Activated T-helper 17 cell treated with anti-CD3 and anti-CD28 coated beads, Interleukin-2, amount 50 U/mL, for 72 hours (primary cell): ENCODE results near the gene HIPK2. TPM values are rescaled to one million over a fixed set of nuclear protein-coding genes. Genes with fewer than 3 reads are reported as not detected.
A peak's percentile ranks its signal among the peaks of the same experiment; 100 is the strongest.

ENCODE experiments used
- ATAC-seq: fragments of 150-1000 bp; cut with Tn5 transposase; replicated peaks from 2 replicates; pipeline ENCODE4 v1.10.0; 2021; ENCODE audit warnings: mild to moderate bottlenecking, moderate library complexity
- H3K27ac Mint-ChIP-seq: one replicate; pipeline ENCODE4 v1.8.0; 2022; ENCODE audit warnings: mixed read lengths
- H3K27me3 Mint-ChIP-seq: one replicate; pipeline ENCODE4 v1.8.0; 2022; ENCODE audit warnings: mixed read lengths
- H3K36me3 Mint-ChIP-seq: one replicate; pipeline ENCODE4 v1.8.0; 2022; ENCODE audit warnings: low read depth, mild to moderate bottlenecking, mixed read lengths
- H3K4me1 Mint-ChIP-seq: one replicate; pipeline ENCODE4 v1.8.0; 2022; ENCODE audit warnings: mixed read lengths
- H3K4me3 Mint-ChIP-seq: one replicate; pipeline ENCODE4 v1.8.0; 2022; ENCODE audit warnings: mild to moderate bottlenecking, mixed read lengths
- H3K9me3 Mint-ChIP-seq: one replicate; pipeline ENCODE4 v1.8.0; 2022; ENCODE audit warnings: mixed read lengths
- total RNA-seq, 2 donors: library from RNA; stranded (reverse); gene quantifications; one replicate each; pipeline ENCODE4 v1.2.3, GENCODE V29; 2022

Gene HIPK2
- total RNA-seq, 2 donors from 2014 or later, result 44.2 to 46.9 TPM

DNA sequence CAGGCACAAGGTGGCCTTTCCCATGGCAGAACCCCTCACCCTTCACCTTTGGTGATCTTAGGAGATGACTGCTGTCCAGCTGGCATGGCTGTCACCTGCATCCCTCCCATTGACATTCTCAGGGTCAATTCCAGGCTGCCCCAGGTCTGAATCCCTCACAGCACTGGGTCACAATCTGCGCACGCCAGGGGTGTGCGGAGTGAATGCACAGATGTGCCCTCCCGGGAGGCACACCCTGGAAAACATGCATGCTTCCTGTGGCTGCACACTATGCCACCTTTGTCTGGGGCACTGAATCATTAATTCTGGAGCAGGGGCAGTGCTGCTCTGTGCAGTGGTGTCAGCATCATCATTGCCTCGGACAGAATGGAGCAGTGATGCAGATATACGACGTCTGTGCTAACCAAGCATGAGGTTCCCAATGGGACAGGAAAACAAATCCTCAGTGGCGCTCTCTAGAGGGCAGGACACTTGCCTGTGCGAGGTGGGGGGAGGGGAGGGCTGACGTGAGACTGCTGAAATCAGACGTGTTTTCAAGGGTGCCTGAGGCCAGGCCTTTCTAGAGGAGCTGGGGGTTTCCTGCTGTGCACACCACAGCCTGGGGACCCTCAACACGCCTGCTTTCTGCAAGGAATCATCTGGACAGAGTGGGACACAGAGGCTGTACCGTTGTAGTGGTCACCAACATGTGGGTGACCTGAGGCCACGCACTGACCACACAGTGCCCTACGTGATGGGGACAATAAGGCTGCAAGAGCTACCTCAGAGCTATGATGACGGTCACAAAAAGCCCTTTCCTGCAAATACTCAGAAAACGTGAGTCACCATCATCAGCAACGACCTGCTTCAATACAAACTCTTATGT lies 77.9 kb downstream of the HIPK2 start:
- peaks cover 26% of the 10 kb centered on the region for H3K4me1 Mint-ChIP-seq
- H3K9me3 Mint-ChIP-seq, result no peaks in the 10 kb centered on the region
- H3K4me3 Mint-ChIP-seq, result peak overlapping the region; percentile 48
- ATAC-seq, result peak; percentile 76
- peak overlapping the region; percentile 82 for H3K27ac Mint-ChIP-seq
- peaks cover 40% of the 10 kb centered on the region for H3K36me3 Mint-ChIP-seq
- H3K27me3 Mint-ChIP-seq, result no peaks in the 10 kb centered on the region

DNA sequence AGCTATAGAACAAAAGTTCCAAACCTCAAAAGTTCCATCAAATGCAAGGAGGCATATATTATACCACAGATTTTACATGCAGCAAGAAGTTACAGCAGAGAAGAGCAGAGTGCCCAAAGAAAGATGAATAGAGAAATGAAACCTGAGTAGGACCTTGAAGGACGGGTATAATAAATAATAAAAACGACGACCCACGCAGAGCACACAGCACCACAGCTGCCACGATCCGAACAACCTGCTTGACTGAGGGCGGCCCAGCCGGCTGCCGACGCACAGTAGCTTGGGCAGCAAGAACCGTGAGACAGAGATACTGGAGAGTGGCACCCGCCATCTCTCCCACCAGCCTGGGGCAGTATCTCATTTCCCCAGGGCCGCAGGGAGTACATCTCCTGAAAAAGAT lies 79.0 kb downstream of the HIPK2 start:
- H3K27me3 Mint-ChIP-seq, result no peaks in the 10 kb centered on the region
- H3K4me3 Mint-ChIP-seq, result no peak overlapping the region
- H3K9me3 Mint-ChIP-seq, result no peaks in the 10 kb centered on the region
- peak overlapping the region; percentile 0 for H3K27ac Mint-ChIP-seq
- no peak for ATAC-seq
- H3K36me3 Mint-ChIP-seq, result peaks cover 47% of the 10 kb centered on the region
- peaks cover 25% of the 10 kb centered on the region for H3K4me1 Mint-ChIP-seq

DNA sequence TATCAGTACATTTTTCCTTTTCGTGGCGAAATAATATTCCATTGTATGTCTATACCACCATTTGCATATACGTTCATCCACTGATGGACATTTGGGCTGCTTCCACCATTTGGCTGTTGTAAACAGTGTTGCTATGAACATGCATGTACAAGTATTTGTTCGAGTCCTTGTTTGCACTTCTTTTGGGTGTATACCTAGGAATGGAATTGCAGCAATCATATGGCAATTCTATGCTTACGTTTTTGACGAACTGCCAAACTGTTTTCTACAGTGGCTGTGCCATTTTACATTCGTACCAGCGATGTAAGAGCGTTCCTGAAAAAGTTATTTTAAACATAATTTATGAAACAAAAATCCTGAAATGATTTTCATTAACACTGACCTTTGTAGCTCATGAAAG lies 79.5 kb downstream of the HIPK2 start:
- no peak overlapping the region for H3K4me3 Mint-ChIP-seq
- H3K36me3 Mint-ChIP-seq, result peaks cover 47% of the 10 kb centered on the region
- H3K9me3 Mint-ChIP-seq, result no peaks in the 10 kb centered on the region
- peak overlapping the region; percentile 8 for H3K27ac Mint-ChIP-seq
- ATAC-seq, result no peak
- H3K27me3 Mint-ChIP-seq, result no peaks in the 10 kb centered on the region
- H3K4me1 Mint-ChIP-seq, result peaks cover 25% of the 10 kb centered on the region

DNA sequence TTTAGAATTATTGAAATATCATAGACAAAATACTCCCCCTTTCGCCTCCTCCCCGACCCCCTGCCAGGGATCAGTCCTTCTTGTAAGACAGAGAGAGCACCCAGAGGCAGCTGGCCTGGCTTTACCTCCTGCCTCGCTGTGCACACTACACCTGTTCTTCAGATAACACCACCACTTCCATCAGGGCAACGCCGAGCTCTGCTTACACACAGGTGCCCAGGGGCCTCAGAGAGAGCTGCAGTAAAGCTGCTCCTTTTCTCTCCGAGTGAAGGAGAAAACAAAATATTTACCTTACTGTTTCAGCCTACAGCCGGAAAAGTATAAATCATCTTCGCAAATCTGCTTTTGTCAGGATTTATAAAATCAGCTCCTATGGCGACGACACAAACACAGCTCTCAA lies 80.7 kb downstream of the HIPK2 start:
- peaks cover 25% of the 10 kb centered on the region for H3K4me1 Mint-ChIP-seq
- H3K27ac Mint-ChIP-seq, result peak overlapping the region; percentile 65
- peak overlapping the region; percentile 12 for H3K4me3 Mint-ChIP-seq
- ATAC-seq, result no peak
- H3K36me3 Mint-ChIP-seq, result peaks cover 47% of the 10 kb centered on the region
- H3K27me3 Mint-ChIP-seq, result no peaks in the 10 kb centered on the region
- H3K9me3 Mint-ChIP-seq, result no peaks in the 10 kb centered on the region

DNA sequence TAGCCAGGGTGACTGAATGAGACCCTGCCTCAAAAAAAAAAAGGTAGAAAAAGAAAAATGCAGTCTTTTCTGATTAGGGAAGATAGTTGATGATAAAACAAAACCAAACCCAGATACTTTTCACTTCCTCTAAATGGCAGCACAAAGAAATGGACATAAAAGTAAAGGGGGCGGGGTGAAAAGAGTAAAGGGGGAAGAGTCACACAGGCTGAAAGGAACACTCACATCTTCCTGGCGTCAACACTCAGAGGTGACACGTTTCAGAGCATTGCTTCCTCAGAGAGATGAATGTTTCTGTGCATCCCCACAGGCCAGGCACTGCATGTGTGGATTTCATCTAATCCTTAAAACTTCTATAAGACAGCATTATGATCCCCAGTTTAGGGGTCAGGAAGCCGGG lies 81.2 kb downstream of the HIPK2 start:
- Mint-ChIP-seq H3K4me3 (peak overlapping the region; percentile 12), H3K36me3 (peaks cover 47% of the 10 kb centered on the region), H3K27ac (peak overlapping the region; percentile 65), H3K27me3 (no peaks in the 10 kb centered on the region), H3K4me1 (peaks cover 25% of the 10 kb centered on the region), H3K9me3 (no peaks in the 10 kb centered on the region)
- peak; percentile 73 for ATAC-seq

DNA sequence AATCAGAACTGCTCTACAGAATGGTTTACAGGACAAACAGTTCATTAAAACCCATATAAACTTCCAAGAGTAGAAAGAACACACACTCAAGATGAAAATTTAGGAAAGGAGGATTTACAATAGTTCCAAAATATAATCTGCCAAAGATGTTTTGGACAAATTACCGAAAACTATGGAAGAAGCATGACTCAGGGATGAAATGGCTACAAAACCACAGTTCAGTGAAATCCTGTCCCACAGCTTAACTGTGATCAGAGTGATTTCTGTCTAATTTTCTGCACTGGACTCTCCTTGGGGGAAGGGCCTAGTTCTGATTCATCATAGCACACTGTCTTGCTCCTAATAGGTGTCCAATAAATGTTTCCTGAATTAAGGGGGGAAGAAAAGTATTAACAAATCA lies 82.2 kb downstream of the HIPK2 start:
- Mint-ChIP-seq H3K4me3 (no peak overlapping the region), H3K27ac (peak overlapping the region; percentile 65), H3K4me1 (peaks cover 24% of the 10 kb centered on the region), H3K27me3 (no peaks in the 10 kb centered on the region), H3K9me3 (no peaks in the 10 kb centered on the region), H3K36me3 (peaks cover 51% of the 10 kb centered on the region)
- ATAC-seq, result no peak

DNA sequence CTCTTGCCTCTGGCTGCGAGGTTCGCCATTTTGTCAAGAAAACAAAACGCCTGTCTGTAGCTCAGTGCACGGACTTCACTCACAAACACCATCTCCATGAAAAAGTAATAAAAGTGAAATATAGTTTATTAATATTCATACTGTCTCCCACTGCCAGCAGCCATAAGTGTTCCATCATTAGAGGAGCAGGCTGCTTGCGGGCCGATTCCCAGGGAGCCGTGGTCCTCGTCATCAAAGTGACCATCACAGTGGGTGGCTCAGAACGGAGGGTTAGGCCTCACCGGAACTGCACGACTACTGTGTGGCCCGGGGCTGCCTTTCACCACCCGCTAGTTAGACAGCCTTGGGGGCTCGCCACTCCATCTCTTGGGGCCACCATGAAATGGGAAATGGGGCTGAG lies 82.7 kb downstream of the HIPK2 start:
- H3K4me3 Mint-ChIP-seq, result no peak overlapping the region
- H3K27me3 Mint-ChIP-seq, result no peaks in the 10 kb centered on the region
- H3K27ac Mint-ChIP-seq, result peak overlapping the region; percentile 65
- no peaks in the 10 kb centered on the region for H3K9me3 Mint-ChIP-seq
- peaks cover 18% of the 10 kb centered on the region for H3K4me1 Mint-ChIP-seq
- peaks cover 54% of the 10 kb centered on the region for H3K36me3 Mint-ChIP-seq
- no peak for ATAC-seq

DNA sequence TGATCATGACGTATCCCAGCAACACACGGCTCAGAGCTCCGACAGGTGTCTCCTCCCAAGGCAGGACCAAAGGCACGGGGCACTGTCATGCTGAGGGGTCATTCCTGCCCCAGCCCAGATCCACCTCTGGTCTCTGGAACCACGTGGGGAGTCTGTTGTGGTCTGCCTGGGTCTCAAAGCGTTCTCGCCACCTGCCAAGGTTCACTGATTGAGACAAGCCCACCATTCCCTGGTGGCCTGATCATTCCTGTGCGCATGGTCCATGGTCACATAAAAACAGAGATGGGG lies 83.5 kb downstream of the HIPK2 start:
- Mint-ChIP-seq H3K4me3 (no peak overlapping the region), H3K36me3 (peaks cover 61% of the 10 kb centered on the region), H3K27me3 (no peaks in the 10 kb centered on the region), H3K4me1 (peaks cover 18% of the 10 kb centered on the region), H3K9me3 (no peaks in the 10 kb centered on the region), H3K27ac (peak overlapping the region; percentile 71)
- no peak for ATAC-seq

DNA sequence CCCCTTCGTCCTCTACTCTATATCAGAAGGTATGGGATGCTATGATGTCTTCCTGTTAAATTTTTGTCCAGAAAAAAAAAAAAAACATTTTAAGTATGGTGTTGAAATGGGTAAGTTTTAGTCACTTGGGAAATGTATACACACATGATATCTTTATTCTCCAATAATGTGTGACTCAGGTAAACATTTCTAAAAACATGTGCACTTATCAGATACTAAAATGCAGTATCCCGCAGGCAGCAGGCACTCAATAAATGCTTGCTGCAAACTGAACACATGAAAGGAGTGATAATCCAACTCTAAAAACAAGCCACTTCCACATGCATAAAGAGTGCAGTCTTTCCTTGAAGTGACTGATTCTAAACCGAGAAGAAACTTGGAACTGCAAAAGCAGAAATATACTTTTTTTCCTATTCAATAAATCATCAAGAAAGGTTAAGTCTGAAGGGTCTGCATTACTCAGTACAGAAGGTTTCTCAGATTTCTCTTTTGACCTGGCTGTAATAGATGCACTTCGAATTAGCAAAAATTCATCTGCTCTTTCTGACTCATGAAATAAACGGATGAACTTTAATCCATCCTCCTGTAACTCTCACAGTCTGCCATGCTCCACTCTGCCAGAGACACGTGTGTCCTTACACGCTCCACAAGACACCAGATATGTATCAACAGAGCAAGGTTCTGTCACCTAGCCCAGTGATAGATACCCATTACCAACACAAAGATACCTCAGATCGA lies 84.0 kb downstream of the HIPK2 start:
- H3K9me3 Mint-ChIP-seq, result no peaks in the 10 kb centered on the region
- no peak for ATAC-seq
- no peak overlapping the region for H3K4me3 Mint-ChIP-seq
- H3K27me3 Mint-ChIP-seq, result no peaks in the 10 kb centered on the region
- peak overlapping the region; percentile 71 for H3K27ac Mint-ChIP-seq
- peaks cover 16% of the 10 kb centered on the region for H3K4me1 Mint-ChIP-seq
- H3K36me3 Mint-ChIP-seq, result peaks cover 65% of the 10 kb centered on the region

DNA sequence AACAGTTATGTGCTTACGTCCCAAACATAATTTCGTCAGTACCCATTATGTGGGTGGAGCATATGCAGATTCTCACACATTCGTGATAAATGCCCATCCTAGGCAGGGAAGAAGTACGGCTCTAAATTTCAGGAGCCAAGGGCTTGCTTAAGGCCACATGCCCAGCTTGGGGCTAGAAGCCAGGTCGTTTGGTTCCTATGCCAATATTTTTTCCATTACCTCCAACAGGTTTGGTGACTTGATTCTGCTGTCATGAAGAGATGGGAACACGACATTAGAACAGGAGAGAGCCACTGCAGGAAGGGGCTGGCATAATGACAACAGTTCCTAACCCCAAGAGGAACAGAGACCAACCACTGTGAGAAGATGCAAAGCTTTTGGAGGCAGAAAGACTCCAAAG lies 85.1 kb downstream of the HIPK2 start:
- no peak for ATAC-seq

DNA sequence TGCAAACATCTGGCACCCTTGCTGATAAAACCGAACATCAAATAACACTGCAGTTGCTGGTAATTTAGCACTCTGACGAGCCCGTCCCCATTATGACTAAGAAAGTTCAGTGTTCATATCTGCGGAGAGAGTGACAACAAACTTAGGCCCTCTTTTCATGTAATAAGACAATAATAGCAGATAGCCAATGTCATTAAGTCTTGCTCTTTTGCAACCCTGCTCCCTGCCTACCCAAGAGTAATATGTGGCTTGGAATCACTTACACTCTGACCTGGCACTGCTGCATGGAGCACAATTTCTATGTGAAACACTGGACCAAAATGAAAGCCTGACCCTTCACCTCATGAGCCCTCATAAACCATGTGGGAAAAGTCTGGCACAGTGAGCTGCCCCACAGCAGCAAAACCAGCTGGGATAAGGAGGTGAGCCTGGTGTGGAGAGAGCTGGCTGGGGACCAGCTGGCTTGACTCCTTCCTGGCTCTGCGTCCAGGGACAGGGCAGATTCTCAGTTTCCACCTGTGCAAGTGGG lies 86.5 kb downstream of the HIPK2 start:
- Mint-ChIP-seq H3K27me3 (no peaks in the 10 kb centered on the region), H3K9me3 (peaks cover 5% of the 10 kb centered on the region), H3K27ac (no peak overlapping the region), H3K4me1 (peaks cover 19% of the 10 kb centered on the region), H3K4me3 (no peak overlapping the region), H3K36me3 (peaks cover 62% of the 10 kb centered on the region)
- ATAC-seq, result no peak

More for the DNA sequence above, 85.1 kb downstream of the HIPK2 start:
- no peaks in the 10 kb centered on the region for H3K9me3 Mint-ChIP-seq
- peaks cover 13% of the 10 kb centered on the region for H3K4me1 Mint-ChIP-seq
- H3K27ac Mint-ChIP-seq, result peak overlapping the region; percentile 68
- no peaks in the 10 kb centered on the region for H3K27me3 Mint-ChIP-seq
- H3K4me3 Mint-ChIP-seq, result no peak overlapping the region
- H3K36me3 Mint-ChIP-seq, result peaks cover 65% of the 10 kb centered on the region

DNA sequence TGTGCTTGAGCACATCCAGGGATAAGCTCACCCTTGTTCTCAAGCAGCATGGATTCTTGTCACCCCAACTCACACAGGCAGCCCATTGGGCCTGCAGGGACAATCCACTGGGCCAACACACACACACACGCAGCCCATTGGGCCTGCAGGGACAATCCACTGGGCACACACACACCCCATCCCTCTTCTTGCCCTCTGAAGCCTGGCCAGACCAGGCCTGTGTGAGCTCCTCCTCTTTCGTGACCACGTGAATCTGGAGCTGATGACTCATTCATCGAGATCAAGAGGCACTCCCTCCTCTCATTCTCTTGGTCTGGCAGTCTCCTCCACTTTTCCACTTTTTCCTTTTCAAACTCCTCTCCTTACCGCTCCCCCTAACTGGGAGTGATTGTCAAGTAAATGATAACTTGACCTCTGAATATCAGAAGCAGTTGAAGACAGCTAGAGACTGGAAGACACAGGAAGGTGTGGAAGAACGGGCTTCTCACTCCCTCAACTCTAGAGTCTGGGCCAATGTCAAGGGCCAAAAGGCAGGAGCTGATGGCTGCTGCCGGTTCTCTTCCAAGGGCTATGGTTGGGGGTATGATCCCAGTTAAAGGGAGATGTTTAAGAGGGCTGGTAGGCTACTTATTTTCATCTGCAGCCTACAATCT lies 89.7 kb downstream of the HIPK2 start:
- peak overlapping the region; percentile 62 for H3K27ac Mint-ChIP-seq
- peaks cover 56% of the 10 kb centered on the region for H3K36me3 Mint-ChIP-seq
- ATAC-seq, result no peak

DNA sequence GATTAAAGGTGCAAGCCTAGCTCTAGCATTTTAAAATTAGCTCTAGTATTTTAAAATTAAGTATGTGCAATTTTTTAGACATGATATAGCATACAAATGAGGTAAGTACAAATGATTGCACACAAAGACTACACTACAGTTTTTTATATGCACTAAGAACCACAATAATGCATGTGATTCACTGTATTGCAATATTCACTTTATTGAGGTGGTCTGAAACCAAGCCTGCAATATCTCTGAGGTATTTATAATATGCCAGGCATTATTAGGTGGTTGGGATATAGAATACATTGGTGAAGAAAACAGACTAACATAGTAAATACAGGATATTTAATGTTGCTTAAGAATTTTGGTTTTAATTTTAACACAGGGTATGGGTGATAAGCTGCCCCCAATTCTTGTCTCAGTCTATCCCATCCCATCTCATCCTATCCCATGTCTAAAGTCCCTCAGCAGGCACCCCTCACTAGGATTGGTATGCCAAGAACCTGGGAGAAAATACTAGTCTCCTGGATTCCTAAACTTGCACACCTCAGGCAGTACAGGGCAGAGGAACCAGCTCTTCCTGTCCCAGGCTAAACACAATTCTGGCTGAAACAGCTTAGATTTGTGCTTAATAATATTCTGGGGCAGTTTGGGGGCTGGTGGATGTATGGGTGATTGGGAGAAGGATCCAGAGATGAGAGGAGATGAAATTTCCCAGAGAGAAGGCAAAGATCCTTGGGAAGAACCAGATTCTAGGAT lies 90.4 kb downstream of the HIPK2 start:
- no peaks in the 10 kb centered on the region for H3K27me3 Mint-ChIP-seq
- H3K9me3 Mint-ChIP-seq, result peaks cover 10% of the 10 kb centered on the region
- peaks cover 25% of the 10 kb centered on the region for H3K4me1 Mint-ChIP-seq
- H3K27ac Mint-ChIP-seq, result no peak overlapping the region
- peaks cover 56% of the 10 kb centered on the region for H3K36me3 Mint-ChIP-seq
- ATAC-seq, result no peak
- peak overlapping the region; percentile 53 for H3K4me3 Mint-ChIP-seq

More for the DNA sequence above, 89.7 kb downstream of the HIPK2 start:
- Mint-ChIP-seq H3K4me3 (no peak overlapping the region), H3K9me3 (peaks cover 10% of the 10 kb centered on the region), H3K27me3 (no peaks in the 10 kb centered on the region), H3K4me1 (peaks cover 21% of the 10 kb centered on the region)
